UCSD-AML1 (cell line): ENCODE results near the gene HPCAL4.

Source experiments
- DNase-seq: peaks from one replicate; lab custom pipeline; 2025; ENCODE audit not compliant: unreplicated experiment; lab: John Stamatoyannopoulos, UW

Gene HPCAL4

GRCh38 chr1:39678889-39679288, 12.3 kb downstream of the HPCAL4 start:
- DNase-seq, result no peak

- no peak for DNase-seq
Observed at GRCh38 chr1:39677645-39678044, 13.6 kb downstream of the HPCAL4 start.

- DNase-seq, result no peak
Observed at GRCh38 chr1:39676948-39677548, 14.2 kb downstream of the HPCAL4 start.

- DNase-seq, result no peak
Observed at GRCh38 chr1:39675220-39675619, 16.0 kb downstream of the HPCAL4 start.

- DNase-seq, result no peak
Observed at GRCh38 chr1:39673215-39673614, 18.0 kb downstream of the HPCAL4 start.

GRCh38 chr1:39672551-39672947, 18.7 kb downstream of the HPCAL4 start:
- DNase-seq, result peak; percentile 37

- DNase-seq, result no peak
Observed at GRCh38 chr1:39671793-39672550, 19.3 kb downstream of the HPCAL4 start, which contains the start of gene NT5C1A. TSS of gene NT5C1A (minus strand) at chr1:39672107. CDS start at chr1:39672038, 69 bp downstream.

- DNase-seq, result no peak
Observed at GRCh38 chr1:39671433-39671792, 19.8 kb downstream of the HPCAL4 start.

GRCh38 chr1:39670689-39671088, 20.5 kb downstream of the HPCAL4 start:
- DNase-seq, result no peak

GRCh38 chr1:39668894-39669293, 22.3 kb downstream of the HPCAL4 start:
- no peak for DNase-seq

- no peak for DNase-seq
Observed at GRCh38 chr1:39668111-39668510, 23.1 kb downstream of the HPCAL4 start.

- no peak for DNase-seq
Observed at GRCh38 chr1:39666772-39667171, 24.5 kb downstream of the HPCAL4 start.

- no peak for DNase-seq
Observed at GRCh38 chr1:39663559-39663958, 27.7 kb downstream of the HPCAL4 start.

- no peak for DNase-seq
Observed at GRCh38 chr1:39662861-39663260, 28.4 kb downstream of the HPCAL4 start.

- no peak for DNase-seq
Observed at GRCh38 chr1:39659538-39659937, 31.7 kb downstream of the HPCAL4 start.

- no peak for DNase-seq
Observed at GRCh38 chr1:39659110-39659509, 32.1 kb downstream of the HPCAL4 start.

- DNase-seq, result peak; percentile 75
Observed at GRCh38 chr1:39657923-39658485, 33.2 kb downstream of the HPCAL4 start.

- DNase-seq, result no peak
Observed at GRCh38 chr1:39657402-39657801, 33.8 kb downstream of the HPCAL4 start.

GRCh38 chr1:39656391-39656790, 34.8 kb downstream of the HPCAL4 start:
- DNase-seq, result no peak

- no peak for DNase-seq
Observed at GRCh38 chr1:39655578-39656268, 35.5 kb downstream of the HPCAL4 start.

- DNase-seq, result no peak
Observed at GRCh38 chr1:39654291-39654690, 36.9 kb downstream of the HPCAL4 start.

- peak; percentile 62 for DNase-seq
Observed at GRCh38 chr1:39653546-39654031, 37.6 kb downstream of the HPCAL4 start.
